Uterus (tissue), 4 donors: Measurements from ENCODE around the gene SMARCA4. TPM values are rescaled to one million over a fixed set of nuclear protein-coding genes. Genes with fewer than 3 reads are reported as not detected.

Source experiments
- DNase-seq, 2 donors: peaks; one replicate each; pipeline ENCODE4 v3.0.0-alpha.2; 2019 to 2020
- H3K27ac ChIP-seq, 2 donors: fragments of 200-600 bp; sonication (generic); 1 replicate in 1 of 2; 2 replicates in 1 of 2; pipeline ENCODE4 v1.5.1; 2016 to 2018
- H3K27me3 ChIP-seq, 2 donors: fragments of 200-600 bp; sonication (generic); one replicate each; pipeline ENCODE4 v1.5.1; 2018 to 2019; ENCODE audit warnings: control low read depth in 1 of 2
- H3K36me3 ChIP-seq, 2 donors: fragments of 200-600 bp; sonication (generic); one replicate each; pipeline ENCODE4 v1.5.1; 2019; ENCODE audit warnings: control low read depth in 1 of 2
- H3K4me1 ChIP-seq, 2 donors: fragments of 200-600 bp; sonication (generic); one replicate each; pipeline ENCODE4 v1.5.1; 2018 to 2019; ENCODE audit warnings: control low read depth in 1 of 2
- H3K4me3 ChIP-seq, 2 donors: fragments of 200-600 bp; sonication (generic); 1 replicate in 1 of 2; 2 replicates in 1 of 2; pipeline ENCODE4 v1.5.1; 2018 to 2019; ENCODE audit warnings: mild to moderate bottlenecking in 1 of 2
- H3K9me3 ChIP-seq, 2 donors: fragments of 200-600 bp; sonication (generic); one replicate each; pipeline ENCODE4 v1.5.1; 2019; ENCODE audit warnings: control low read depth in 1 of 2
- POLR2A ChIP-seq, 2 donors: fragments of 450-650 bp; IDR thresholded peaks; one replicate each; pipeline ENCODE4 v1.6.1; 2016; ENCODE audit warnings: antibody characterized with exemption in 2 of 2, mild to moderate bottlenecking in 1 of 2, moderate library complexity in 1 of 2
- intact Hi-C: fragments of 100-400 bp; cut with DNase I; formaldehyde crosslinking; loops from one replicate; pipeline ENCODE4 v1.15.1; 2023; ENCODE audit warnings: low total_unique reads
- total RNA-seq, 4 donors: library from RNA; depleted of rRNA in 3 of 4; stranded (reverse); fragments of >200 nt in 3 of 4; gene quantifications; one replicate each; pipeline versions ENCODE4 v1.1.0 to v1.2.4, GENCODE V29; 2014 to 2023
- TF ChIP-seq, protein P1 (sequence below), 4 experiments: fragments of 200-600 bp in 2 of 4; fragments of 450-650 bp in 2 of 4; sonication (generic) in 2 of 4; IDR thresholded peaks; one replicate each; pipeline ENCODE4 v1.5.1; 2016 to 2019; ENCODE audit warnings: antibody characterized with exemption in 4 of 4, mild to moderate bottlenecking in 2 of 4, moderate library complexity in 1 of 4
- donor health status: DM: yes; HTN: yes; CAD: no.

SMARCA4 gene
- total RNA-seq, 4 donors from 2014 or later, result 44.6 to 78.7 (median 76.2) TPM

- no peaks in the 10 kb centered on the region for H3K27me3 ChIP-seq
- H3K4me3 ChIP-seq, result no peak overlapping the region
- DNase-seq, result no peak
- intact Hi-C loops, result no loop called here
- H3K27ac ChIP-seq, result no peak overlapping the region
- TF ChIP-seq, protein P1, sequence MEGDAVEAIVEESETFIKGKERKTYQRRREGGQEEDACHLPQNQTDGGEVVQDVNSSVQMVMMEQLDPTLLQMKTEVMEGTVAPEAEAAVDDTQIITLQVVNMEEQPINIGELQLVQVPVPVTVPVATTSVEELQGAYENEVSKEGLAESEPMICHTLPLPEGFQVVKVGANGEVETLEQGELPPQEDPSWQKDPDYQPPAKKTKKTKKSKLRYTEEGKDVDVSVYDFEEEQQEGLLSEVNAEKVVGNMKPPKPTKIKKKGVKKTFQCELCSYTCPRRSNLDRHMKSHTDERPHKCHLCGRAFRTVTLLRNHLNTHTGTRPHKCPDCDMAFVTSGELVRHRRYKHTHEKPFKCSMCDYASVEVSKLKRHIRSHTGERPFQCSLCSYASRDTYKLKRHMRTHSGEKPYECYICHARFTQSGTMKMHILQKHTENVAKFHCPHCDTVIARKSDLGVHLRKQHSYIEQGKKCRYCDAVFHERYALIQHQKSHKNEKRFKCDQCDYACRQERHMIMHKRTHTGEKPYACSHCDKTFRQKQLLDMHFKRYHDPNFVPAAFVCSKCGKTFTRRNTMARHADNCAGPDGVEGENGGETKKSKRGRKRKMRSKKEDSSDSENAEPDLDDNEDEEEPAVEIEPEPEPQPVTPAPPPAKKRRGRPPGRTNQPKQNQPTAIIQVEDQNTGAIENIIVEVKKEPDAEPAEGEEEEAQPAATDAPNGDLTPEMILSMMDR (IDR thresholded peaks at IDR 0.05), result no peak
- no peak for TF ChIP-seq POLR2A (IDR thresholded peaks at IDR 0.05)
- H3K9me3 ChIP-seq, result no peaks in the 10 kb centered on the region
- no peaks in the 10 kb centered on the region for H3K36me3 ChIP-seq
- H3K4me1 ChIP-seq, result no peaks in the 10 kb centered on the region
These were observed 118.1 kb downstream of the SMARCA4 start for GRCh38 chr19:11078893-11079292.

DNA sequence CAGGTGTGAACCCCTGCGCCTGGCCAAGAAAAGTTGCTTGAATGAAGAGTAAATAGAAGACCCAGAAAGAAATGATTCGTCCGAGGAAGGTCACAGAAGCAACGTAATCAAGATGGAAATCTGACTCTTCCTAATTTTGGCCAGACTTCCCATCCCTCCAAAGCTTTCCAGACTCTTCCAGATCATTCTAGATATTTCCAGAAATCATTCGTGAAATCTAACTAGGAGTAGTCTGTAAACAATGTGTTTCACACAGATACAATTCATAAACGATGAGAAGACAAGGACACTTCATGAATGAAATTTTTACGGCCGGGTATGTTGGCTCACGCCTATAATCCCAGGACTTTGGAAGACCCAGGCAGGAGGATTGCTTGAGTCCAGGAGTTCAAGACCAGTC, 119.2 kb downstream of the SMARCA4 start:
- Histone ChIP-seq H3K4me1 (no peaks in the 10 kb centered on the region), H3K36me3 (no peaks in the 10 kb centered on the region), H3K27ac (no peak overlapping the region), H3K9me3 (no peaks in the 10 kb centered on the region), H3K27me3 (no peaks in the 10 kb centered on the region), H3K4me3 (no peak overlapping the region)
- intact Hi-C loops, result no loop called here
- TF ChIP-seq, protein P1 (IDR thresholded peaks at IDR 0.05), result no peak
- no peak for TF ChIP-seq POLR2A (IDR thresholded peaks at IDR 0.05)
- no peak for DNase-seq

DNA sequence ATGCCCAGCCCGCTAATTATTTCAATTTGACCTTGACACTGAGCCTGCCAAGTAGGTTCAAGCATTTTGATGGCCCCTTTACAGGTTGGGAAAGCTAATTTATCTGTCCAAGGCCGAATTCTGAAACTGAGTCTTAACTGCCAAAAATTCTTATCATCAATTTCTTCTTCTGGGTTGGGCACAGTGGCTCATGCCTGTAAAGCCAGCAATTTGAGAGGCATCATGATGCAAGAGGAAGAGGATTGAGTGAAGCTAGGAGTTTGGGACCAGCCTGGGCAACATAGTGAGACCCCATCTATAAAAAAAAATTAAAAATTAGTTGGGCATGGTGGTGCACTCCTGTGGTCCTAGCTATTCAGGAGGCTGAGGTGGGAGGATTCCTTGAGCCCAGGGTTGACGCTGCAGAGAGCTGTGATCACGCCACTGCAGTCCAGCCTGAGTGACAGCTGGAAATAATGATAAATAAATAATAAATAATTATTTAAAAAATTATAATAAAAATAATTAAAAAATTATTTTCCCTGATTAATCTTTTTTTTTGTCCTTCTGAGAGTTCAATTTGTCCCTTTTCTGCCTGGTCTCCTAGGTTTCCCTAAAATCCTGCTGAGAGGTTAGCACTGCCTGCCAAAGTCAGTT, 127.2 kb downstream of the SMARCA4 start:
- Histone ChIP-seq H3K36me3 (no peaks in the 10 kb centered on the region), H3K4me1 (peaks cover 5 to 7% of the 10 kb centered on the region in 2 donors), H3K9me3 (no peaks in the 10 kb centered on the region), H3K4me3 (no peak overlapping the region), H3K27me3 (no peaks in the 10 kb centered on the region), H3K27ac (peak overlapping the region; percentile 94 to 99)
- no peak for DNase-seq
- intact Hi-C loops, result no loop called here
- TF ChIP-seq, protein P1 (IDR thresholded peaks at IDR 0.05), result no peak
- TF ChIP-seq POLR2A (IDR thresholded peaks at IDR 0.05), result no peak

GRCh38 chr19:11088506-11089253, 127.8 kb downstream of the SMARCA4 start:
- DNase-seq, result no peak

More at GRCh38 chr19:11088506-11089253, 127.8 kb downstream of the SMARCA4 start:
- Histone ChIP-seq H3K27me3 (no peaks in the 10 kb centered on the region), H3K4me1 (peaks cover 5 to 7% of the 10 kb centered on the region in 2 donors), H3K9me3 (no peaks in the 10 kb centered on the region), H3K36me3 (no peaks in the 10 kb centered on the region), H3K27ac (peak overlapping the region; percentile 94 to 99), H3K4me3 (peak overlapping the region; percentile 69 to 70)
- TF ChIP-seq POLR2A (IDR thresholded peaks at IDR 0.05), result no peak
- TF ChIP-seq, protein P1 (IDR thresholded peaks at IDR 0.05), result no peak
- intact Hi-C loops, result no loop called here
